GM12873 (cell line): ENCODE measurements around the gene CNGA3.

Experiments
- CTCF ChIP-seq: IDR thresholded peaks from 2 replicates; pipeline ENCODE4 v1.5.1; 2012; ENCODE audit warnings: low read depth, mild to moderate bottlenecking, moderate library complexity, low read length, control low read depth; ENCODE audit not compliant: insufficient read depth; ENCODE audit errors: missing control alignments

Gene CNGA3

GRCh38 chr2:98308068-98308467, 38.2 kb upstream of the CNGA3 start:
- TF ChIP-seq CTCF: no peak

- TF ChIP-seq CTCF: no peak
Observed at GRCh38 chr2:98308532-98308931, 37.7 kb upstream of the CNGA3 start.

GRCh38 chr2:98309580-98309979, 36.7 kb upstream of the CNGA3 start:
- TF ChIP-seq CTCF: no peak

- no peak for TF ChIP-seq CTCF
Observed at GRCh38 chr2:98310010-98310409, 36.2 kb upstream of the CNGA3 start.

GRCh38 chr2:98311090-98311489, 35.2 kb upstream of the CNGA3 start:
- no peak for TF ChIP-seq CTCF

- no peak for TF ChIP-seq CTCF
Observed at GRCh38 chr2:98311771-98312545, 34.3 kb upstream of the CNGA3 start.

GRCh38 chr2:98313492-98314250, 32.6 kb upstream of the CNGA3 start:
- TF ChIP-seq CTCF: no peak
